ENCODE measurements around the gene ANKRD10.
A peak's percentile ranks its signal among the peaks of the same experiment; 100 is the strongest.
"Not testable (repeated sequence)": the region's sequence is repeated elsewhere in the genome, so short reads cannot be mapped to it uniquely, and the experiment has no call there.

ANKRD10 gene
- 81.4 to 110 (median 88.1) reads per million in 3 donors for total RNA-seq

- Histone ChIP-seq H3K4me3 (ENCODE audit: insufficient read depth, low read depth, low read length, poor library complexity, severe bottlenecking) (peak within 1 kb of the TSS; percentile 86), H3K27ac (ENCODE audit: insufficient read depth, low read length, poor library complexity, severe bottlenecking) (peak within 1 kb of the TSS; percentile 84), H3K4me1 (ENCODE audit: control insufficient read depth, insufficient read depth, low read length, poor library complexity, severe bottlenecking) (peaks cover 21% of the 10 kb centered on the region), H3K36me3 (ENCODE audit: control insufficient read depth, insufficient read depth, low read length) (no peaks in the 10 kb centered on the region), H3K9me3 (ENCODE audit: control insufficient read depth, low read length) (no peaks in the 10 kb centered on the region), H3K27me3 (replicated peaks; ENCODE audit: control insufficient read depth, insufficient read depth, low read length, poor library complexity, severe bottlenecking) (no peaks in the 10 kb centered on the region)
- peak; percentile 84 to 87 (median 86) for DNase-seq
Measured at GRCh38 chr13:110915057-110915873, at the start of gene ANKRD10. ANKRD10 (minus strand) TSS chr13:110915069; CDS start chr13:110914934, 135 bp downstream.

- Histone ChIP-seq H3K4me3 (ENCODE audit: insufficient read depth, low read depth, low read length, poor library complexity, severe bottlenecking) (no peak overlapping the region), H3K4me1 (ENCODE audit: control insufficient read depth, insufficient read depth, low read length, poor library complexity, severe bottlenecking) (no peaks in the 10 kb centered on the region), H3K36me3 (ENCODE audit: control insufficient read depth, insufficient read depth, low read length) (no peaks in the 10 kb centered on the region), H3K27me3 (replicated peaks; ENCODE audit: control insufficient read depth, insufficient read depth, low read length, poor library complexity, severe bottlenecking) (no peaks in the 10 kb centered on the region), H3K9me3 (ENCODE audit: control insufficient read depth, low read length) (peaks cover 9% of the 10 kb centered on the region), H3K27ac (ENCODE audit: insufficient read depth, low read length, poor library complexity, severe bottlenecking) (no peak overlapping the region)
- DNase-seq = no peak
Measured at GRCh38 chr13:110964229-110965037, 49.6 kb upstream of the ANKRD10 start.

GRCh38 chr13:110963554-110963970 is 48.7 kb upstream of the ANKRD10 start:
- no peak for DNase-seq
- Histone ChIP-seq H3K9me3 (ENCODE audit: control insufficient read depth, low read length) (peaks cover 9% of the 10 kb centered on the region), H3K4me3 (ENCODE audit: insufficient read depth, low read depth, low read length, poor library complexity, severe bottlenecking) (no peak overlapping the region), H3K27ac (ENCODE audit: insufficient read depth, low read length, poor library complexity, severe bottlenecking) (no peak overlapping the region), H3K27me3 (replicated peaks; ENCODE audit: control insufficient read depth, insufficient read depth, low read length, poor library complexity, severe bottlenecking) (no peaks in the 10 kb centered on the region), H3K36me3 (ENCODE audit: control insufficient read depth, insufficient read depth, low read length) (no peaks in the 10 kb centered on the region), H3K4me1 (ENCODE audit: control insufficient read depth, insufficient read depth, low read length, poor library complexity, severe bottlenecking) (no peaks in the 10 kb centered on the region)

DNA sequence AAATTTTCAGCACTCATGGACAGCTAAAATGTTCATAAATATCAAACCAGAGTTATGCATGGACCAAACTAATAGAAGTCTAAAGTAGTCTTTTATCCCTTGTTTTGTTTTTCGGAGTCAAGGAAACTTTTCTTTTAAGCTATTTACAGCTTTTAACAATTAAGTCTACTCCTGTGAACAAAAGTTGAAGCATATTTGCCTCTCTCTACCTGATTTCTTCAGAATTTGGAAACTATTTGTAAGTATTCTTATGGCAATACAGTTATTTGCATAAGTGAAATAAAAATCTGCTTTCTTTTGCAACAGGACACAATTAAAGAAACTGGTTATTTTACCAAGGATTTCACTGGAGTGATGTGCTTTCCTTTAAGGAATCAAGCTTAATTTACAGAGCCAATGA is 47.1 kb upstream of the ANKRD10 start:
- H3K4me3 ChIP-seq (ENCODE audit: insufficient read depth, low read depth, low read length, poor library complexity, severe bottlenecking) = no peak overlapping the region
- H3K36me3 ChIP-seq (ENCODE audit: control insufficient read depth, insufficient read depth, low read length) = no peaks in the 10 kb centered on the region
- no peak for DNase-seq
- no peaks in the 10 kb centered on the region for H3K27me3 ChIP-seq (replicated peaks; ENCODE audit: control insufficient read depth, insufficient read depth, low read length, poor library complexity, severe bottlenecking)
- no peaks in the 10 kb centered on the region for H3K4me1 ChIP-seq (ENCODE audit: control insufficient read depth, insufficient read depth, low read length, poor library complexity, severe bottlenecking)
- H3K9me3 ChIP-seq (ENCODE audit: control insufficient read depth, low read length) = peaks cover 9% of the 10 kb centered on the region
- H3K27ac ChIP-seq (ENCODE audit: insufficient read depth, low read length, poor library complexity, severe bottlenecking) = no peak overlapping the region

GRCh38 chr13:110960204-110960603 is 45.3 kb upstream of the ANKRD10 start:
- no peaks in the 10 kb centered on the region for H3K4me1 ChIP-seq (ENCODE audit: control insufficient read depth, insufficient read depth, low read length, poor library complexity, severe bottlenecking)
- H3K27ac ChIP-seq (ENCODE audit: insufficient read depth, low read length, poor library complexity, severe bottlenecking) = no peak overlapping the region
- no peak for DNase-seq
- H3K4me3 ChIP-seq (ENCODE audit: insufficient read depth, low read depth, low read length, poor library complexity, severe bottlenecking) = no peak overlapping the region
- H3K36me3 ChIP-seq (ENCODE audit: control insufficient read depth, insufficient read depth, low read length) = no peaks in the 10 kb centered on the region
- H3K9me3 ChIP-seq (ENCODE audit: control insufficient read depth, low read length) = peaks cover under 1% of the 10 kb centered on the region
- H3K27me3 ChIP-seq (replicated peaks; ENCODE audit: control insufficient read depth, insufficient read depth, low read length, poor library complexity, severe bottlenecking) = no peaks in the 10 kb centered on the region

- Histone ChIP-seq H3K4me3 (ENCODE audit: insufficient read depth, low read depth, low read length, poor library complexity, severe bottlenecking) (no peak overlapping the region), H3K27ac (ENCODE audit: insufficient read depth, low read length, poor library complexity, severe bottlenecking) (no peak overlapping the region), H3K36me3 (ENCODE audit: control insufficient read depth, insufficient read depth, low read length) (no peaks in the 10 kb centered on the region), H3K4me1 (ENCODE audit: control insufficient read depth, insufficient read depth, low read length, poor library complexity, severe bottlenecking) (no peaks in the 10 kb centered on the region), H3K27me3 (replicated peaks; ENCODE audit: control insufficient read depth, insufficient read depth, low read length, poor library complexity, severe bottlenecking) (no peaks in the 10 kb centered on the region), H3K9me3 (ENCODE audit: control insufficient read depth, low read length) (no peaks in the 10 kb centered on the region)
- DNase-seq = no peak
Measured at GRCh38 chr13:110957931-110958330, 43.1 kb upstream of the ANKRD10 start.

GRCh38 chr13:110957181-110957884 is 42.5 kb upstream of the ANKRD10 start:
- no peak overlapping the region for H3K4me3 ChIP-seq (ENCODE audit: insufficient read depth, low read depth, low read length, poor library complexity, severe bottlenecking)
- no peak for DNase-seq
- no peak overlapping the region for H3K27ac ChIP-seq (ENCODE audit: insufficient read depth, low read length, poor library complexity, severe bottlenecking)
- no peaks in the 10 kb centered on the region for H3K36me3 ChIP-seq (ENCODE audit: control insufficient read depth, insufficient read depth, low read length)
- H3K9me3 ChIP-seq (ENCODE audit: control insufficient read depth, low read length) = no peaks in the 10 kb centered on the region
- no peaks in the 10 kb centered on the region for H3K4me1 ChIP-seq (ENCODE audit: control insufficient read depth, insufficient read depth, low read length, poor library complexity, severe bottlenecking)
- no peaks in the 10 kb centered on the region for H3K27me3 ChIP-seq (replicated peaks; ENCODE audit: control insufficient read depth, insufficient read depth, low read length, poor library complexity, severe bottlenecking)

- H3K4me1 ChIP-seq (ENCODE audit: control insufficient read depth, insufficient read depth, low read length, poor library complexity, severe bottlenecking); DNase-seq; H3K9me3 ChIP-seq (ENCODE audit: control insufficient read depth, low read length); H3K4me3 ChIP-seq (ENCODE audit: insufficient read depth, low read depth, low read length, poor library complexity, severe bottlenecking); H3K36me3 ChIP-seq (ENCODE audit: control insufficient read depth, insufficient read depth, low read length); H3K27ac ChIP-seq (ENCODE audit: insufficient read depth, low read length, poor library complexity, severe bottlenecking); H3K27me3 ChIP-seq (replicated peaks; ENCODE audit: control insufficient read depth, insufficient read depth, low read length, poor library complexity, severe bottlenecking): not testable (repeated sequence)
Measured at GRCh38 chr13:110956216-110956615, 41.3 kb upstream of the ANKRD10 start.

DNA sequence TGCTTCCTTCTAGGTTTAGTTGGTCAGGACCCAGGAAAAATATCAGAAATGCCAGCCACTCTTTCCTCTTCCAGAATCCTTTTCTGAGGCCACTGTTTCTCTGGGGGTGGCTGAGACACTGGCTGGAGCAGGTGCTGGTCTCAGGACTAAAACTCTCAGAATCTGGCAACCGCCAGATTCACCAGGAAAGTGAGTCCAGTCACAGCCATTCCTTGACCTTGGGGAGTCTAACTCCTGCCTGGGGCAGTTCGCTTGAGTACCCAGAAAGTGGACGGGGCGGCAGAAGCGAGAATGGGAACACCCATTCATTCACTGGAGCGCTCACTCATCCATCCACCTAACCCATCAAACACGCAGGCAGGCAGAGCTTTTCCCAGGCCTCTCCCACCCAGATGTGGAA is 40.7 kb upstream of the ANKRD10 start:
- not testable (repeated sequence) for H3K9me3 ChIP-seq (ENCODE audit: control insufficient read depth, low read length); H3K27me3 ChIP-seq (replicated peaks; ENCODE audit: control insufficient read depth, insufficient read depth, low read length, poor library complexity, severe bottlenecking); DNase-seq; H3K36me3 ChIP-seq (ENCODE audit: control insufficient read depth, insufficient read depth, low read length); H3K4me1 ChIP-seq (ENCODE audit: control insufficient read depth, insufficient read depth, low read length, poor library complexity, severe bottlenecking); H3K27ac ChIP-seq (ENCODE audit: insufficient read depth, low read length, poor library complexity, severe bottlenecking); H3K4me3 ChIP-seq (ENCODE audit: insufficient read depth, low read depth, low read length, poor library complexity, severe bottlenecking)
